DND-41 (cell line): ENCODE data around the gene DHFR2.

Source experiments
- EZH2 ChIP-seq: IDR thresholded peaks from 3 replicates; pipeline ENCODE4 v1.6.1; 2012; ENCODE audit warnings: borderline replicate concordance, low read depth, mild to moderate bottlenecking, moderate library complexity, low read length, inconsistent platforms; ENCODE audit not compliant: severe bottlenecking
- TF ChIP-seq, protein P1 (sequence below): IDR thresholded peaks from 2 replicates; pipeline ENCODE4 v1.5.1; 2012; ENCODE audit warnings: borderline replicate concordance, low read length, moderate library complexity, mild to moderate bottlenecking; ENCODE audit not compliant: poor library complexity, severe bottlenecking; ENCODE audit errors: extremely low read depth

DNA sequence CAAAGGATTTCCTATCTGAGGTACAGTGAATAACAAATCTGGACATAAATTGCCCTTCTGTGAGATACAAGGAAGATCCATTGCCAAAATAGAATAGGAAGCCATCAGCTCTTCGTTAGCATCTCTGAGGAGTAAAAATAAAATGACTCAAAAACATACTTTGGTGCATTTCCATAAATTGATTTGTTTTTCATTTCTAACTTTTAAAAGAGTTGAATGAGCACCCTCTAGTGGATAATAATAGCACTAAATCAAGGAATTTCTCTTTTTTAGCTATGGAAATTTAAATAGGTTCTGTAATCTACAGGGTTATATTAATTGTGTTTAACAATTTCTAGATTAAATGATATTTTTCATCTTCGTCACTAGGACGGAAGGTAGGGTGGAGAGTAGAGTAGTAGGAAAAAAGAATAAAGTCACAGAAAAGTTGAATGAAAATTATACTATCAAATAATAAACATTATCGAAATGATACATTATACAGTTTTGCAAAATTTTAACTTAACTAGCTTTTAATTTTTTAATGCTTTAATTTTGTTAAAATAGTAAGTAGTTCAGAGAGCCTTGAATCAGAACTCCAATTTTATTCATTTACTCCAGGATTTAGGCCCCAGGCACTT is 6.6 kb upstream of the DHFR2 start:
- no peak for TF ChIP-seq EZH2
- TF ChIP-seq, protein P1, sequence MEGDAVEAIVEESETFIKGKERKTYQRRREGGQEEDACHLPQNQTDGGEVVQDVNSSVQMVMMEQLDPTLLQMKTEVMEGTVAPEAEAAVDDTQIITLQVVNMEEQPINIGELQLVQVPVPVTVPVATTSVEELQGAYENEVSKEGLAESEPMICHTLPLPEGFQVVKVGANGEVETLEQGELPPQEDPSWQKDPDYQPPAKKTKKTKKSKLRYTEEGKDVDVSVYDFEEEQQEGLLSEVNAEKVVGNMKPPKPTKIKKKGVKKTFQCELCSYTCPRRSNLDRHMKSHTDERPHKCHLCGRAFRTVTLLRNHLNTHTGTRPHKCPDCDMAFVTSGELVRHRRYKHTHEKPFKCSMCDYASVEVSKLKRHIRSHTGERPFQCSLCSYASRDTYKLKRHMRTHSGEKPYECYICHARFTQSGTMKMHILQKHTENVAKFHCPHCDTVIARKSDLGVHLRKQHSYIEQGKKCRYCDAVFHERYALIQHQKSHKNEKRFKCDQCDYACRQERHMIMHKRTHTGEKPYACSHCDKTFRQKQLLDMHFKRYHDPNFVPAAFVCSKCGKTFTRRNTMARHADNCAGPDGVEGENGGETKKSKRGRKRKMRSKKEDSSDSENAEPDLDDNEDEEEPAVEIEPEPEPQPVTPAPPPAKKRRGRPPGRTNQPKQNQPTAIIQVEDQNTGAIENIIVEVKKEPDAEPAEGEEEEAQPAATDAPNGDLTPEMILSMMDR = peak; percentile 67
